AG04450 (cell line): ENCODE data around the gene ALDH3B2. TPM values are rescaled to one million over a fixed set of nuclear protein-coding genes. Genes with fewer than 3 reads are reported as not detected.
A peak's percentile ranks its signal among the peaks of the same experiment; 100 is the strongest.

Experiments
- CTCF ChIA-PET: fragments of 300-600, 350-600 bp; formaldehyde crosslinking; extraction: SDS; loops from one replicate; lab custom pipeline; 2022; ENCODE audit warnings: antibody characterized with exemption, inconsistent platforms; lab: Charles Lee
- POLR2A ChIA-PET: fragments of 350-600 bp; formaldehyde crosslinking; extraction: SDS; loops from one replicate; lab custom pipeline; 2021; ENCODE audit warnings: antibody characterized with exemption, inconsistent platforms; lab: Yijun Ruan, JAX
- DNase-seq: peaks from one replicate; pipeline ENCODE4 v3.0.0-alpha.2; 2011; ENCODE audit warnings: low read depth, low spot score
- H3K27ac ChIP-seq: one replicate; pipeline ENCODE4 v1.5.1; 2012; ENCODE audit warnings: low read depth, low read length, control low read depth
- H3K27me3 ChIP-seq: one replicate; pipeline ENCODE4 v1.6.0; 2012; ENCODE audit warnings: low read length; ENCODE audit not compliant: control insufficient read depth, insufficient read depth
- H3K4me3 ChIP-seq: 2 replicates; pipeline ENCODE4 v1.5.1; 2011; ENCODE audit warnings: mild to moderate bottlenecking, low read depth, low read length, control low read depth
- H3K9me3 ChIP-seq: 2 replicates; pipeline ENCODE4 v1.5.1; 2012; ENCODE audit warnings: low read length; ENCODE audit not compliant: control insufficient read depth, insufficient read depth
- CTCF ChIP-seq: IDR thresholded peaks from 2 replicates; pipeline ENCODE4 v1.5.1; 2011; ENCODE audit warnings: low read depth, low read length, control low read depth, inconsistent platforms
- polyA plus RNA-seq: library from polyadenylated mRNA; depleted of rRNA; stranded (reverse); fragments of >200 nt; gene quantifications from 2 replicates; pipeline ENCODE4 v1.2.3, GENCODE V29; 2011

The ALDH3B2 gene
- polyA plus RNA-seq, 1 experiment = not detected

- H3K27me3 ChIP-seq = peaks cover 11% of the 10 kb centered on the region
- no peak overlapping the region for H3K27ac ChIP-seq
- H3K9me3 ChIP-seq = peaks cover 6% of the 10 kb centered on the region
- POLR2A ChIA-PET = interaction anchor here (0.6 kb wide), 1 partner anchor 190 kb away, joined by 3 read pairs; no protein-coding TSS in a partner anchor
- no peak overlapping the region for H3K4me3 ChIP-seq
- no peak for TF ChIP-seq CTCF
- no peak for DNase-seq
- CTCF ChIA-PET = interaction anchor here (0.5 to 1.0 kb wide), 3 partner anchors 22 to 580 kb away, joined by 3 to 4 read pairs (median 3); partner anchors contain the start of gene NUDT8
Measured at GRCh38 chr11:67651976-67652781, 22.2 kb downstream of the ALDH3B2 start.

GRCh38 chr11:67649634-67650510 is 24.6 kb downstream of the ALDH3B2 start:
- H3K9me3 ChIP-seq = no peaks in the 10 kb centered on the region; the same call in 1 of the 2 replicates
- no peak overlapping the region for H3K27ac ChIP-seq
- H3K27me3 ChIP-seq = peaks cover 14% of the 10 kb centered on the region
- no peak for TF ChIP-seq CTCF
- CTCF ChIA-PET = interaction anchor here (1.1 kb wide), 1 partner anchor 9 kb away, joined by 3 read pairs; no protein-coding TSS in a partner anchor
- no peak overlapping the region for H3K4me3 ChIP-seq
- DNase-seq = no peak
- POLR2A ChIA-PET = no interaction called here

DNA sequence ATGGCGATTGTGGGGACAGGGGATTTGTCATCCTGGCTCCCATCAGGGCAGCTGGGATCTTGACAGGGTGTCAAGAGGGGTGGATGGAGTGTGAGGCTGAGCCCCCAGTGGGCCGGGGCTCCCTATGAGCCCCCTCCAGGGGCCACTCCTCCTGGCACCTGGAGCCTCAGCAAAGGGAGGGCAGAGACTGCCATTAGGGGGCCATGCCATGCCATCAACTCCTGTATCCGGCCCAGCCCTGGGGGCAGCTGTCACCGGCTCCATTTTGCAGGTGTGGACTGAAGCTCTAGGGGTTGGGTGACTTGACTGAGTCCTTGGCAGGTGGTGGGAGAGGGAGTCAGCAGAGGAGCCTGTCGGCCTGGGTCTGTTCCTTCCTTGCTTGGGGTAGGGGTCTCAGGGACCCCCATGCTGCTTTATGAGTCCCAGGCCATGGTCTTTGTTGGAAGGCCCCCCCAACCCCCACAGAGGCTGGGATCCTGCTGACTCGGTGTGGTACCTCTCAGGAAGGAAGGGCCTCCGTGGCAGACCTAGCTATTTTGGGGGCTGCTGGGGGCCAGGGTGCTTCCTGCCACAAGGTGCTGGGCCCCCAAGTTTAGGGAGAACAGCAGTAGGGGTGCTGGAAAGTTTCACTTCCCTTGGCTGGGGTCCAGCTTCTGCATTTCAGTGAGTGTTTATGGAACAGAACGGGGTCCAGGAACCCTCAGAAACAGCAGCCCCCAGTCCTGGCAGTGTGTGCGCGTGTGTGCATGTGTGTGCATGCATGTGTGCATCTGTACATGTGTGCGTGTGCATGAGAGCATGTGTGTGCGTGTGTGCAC is 25.4 kb downstream of the ALDH3B2 start:
- POLR2A ChIA-PET = no interaction called here
- Histone ChIP-seq H3K9me3 (peaks cover 8% of the 10 kb centered on the region), H3K4me3 (no peak overlapping the region), H3K27me3 (peaks cover 14% of the 10 kb centered on the region), H3K27ac (no peak overlapping the region)
- no peak for DNase-seq
- CTCF ChIA-PET = interaction anchor here (1.4 to 1.5 kb wide), 2 partner anchors 18 to 35 kb away, joined by 3 to 4 read pairs; no protein-coding TSS in a partner anchor
- no peak for TF ChIP-seq CTCF

- CTCF ChIA-PET = interaction anchor here (1.4 to 1.5 kb wide), 2 partner anchors 17 to 34 kb away, joined by 3 to 4 read pairs; no protein-coding TSS in a partner anchor
Measured at GRCh38 chr11:67648140-67648795, 26.2 kb downstream of the ALDH3B2 start.

More at GRCh38 chr11:67648140-67648795, 26.2 kb downstream of the ALDH3B2 start:
- Histone ChIP-seq H3K27ac (no peak overlapping the region), H3K27me3 (peaks cover 14% of the 10 kb centered on the region), H3K9me3 (peaks cover 13% of the 10 kb centered on the region), H3K4me3 (no peak overlapping the region)
- POLR2A ChIA-PET = no interaction called here
- TF ChIP-seq CTCF = peak; percentile 26; the same call in 1 of the 2 replicates
- DNase-seq = no peak
